Stimulated activated CD8-positive, alpha-beta memory T cell treated with anti-CD3 and anti-CD28 coated beads, Interleukin-15, amount 100 ng/mL, for 4 hours (primary cell): ENCODE results near the gene UBE2L3.
"Not testable (repeated sequence)": the region's sequence is repeated elsewhere in the genome, so short reads cannot be mapped to it uniquely, and the experiment has no call there.

Experiments
- DNase-seq, 2 donors: peaks; one replicate each; pipeline ENCODE4 v3.0.0-alpha.2; 2020; ENCODE audit warnings: low read depth in 2 of 2

Gene UBE2L3

DNA sequence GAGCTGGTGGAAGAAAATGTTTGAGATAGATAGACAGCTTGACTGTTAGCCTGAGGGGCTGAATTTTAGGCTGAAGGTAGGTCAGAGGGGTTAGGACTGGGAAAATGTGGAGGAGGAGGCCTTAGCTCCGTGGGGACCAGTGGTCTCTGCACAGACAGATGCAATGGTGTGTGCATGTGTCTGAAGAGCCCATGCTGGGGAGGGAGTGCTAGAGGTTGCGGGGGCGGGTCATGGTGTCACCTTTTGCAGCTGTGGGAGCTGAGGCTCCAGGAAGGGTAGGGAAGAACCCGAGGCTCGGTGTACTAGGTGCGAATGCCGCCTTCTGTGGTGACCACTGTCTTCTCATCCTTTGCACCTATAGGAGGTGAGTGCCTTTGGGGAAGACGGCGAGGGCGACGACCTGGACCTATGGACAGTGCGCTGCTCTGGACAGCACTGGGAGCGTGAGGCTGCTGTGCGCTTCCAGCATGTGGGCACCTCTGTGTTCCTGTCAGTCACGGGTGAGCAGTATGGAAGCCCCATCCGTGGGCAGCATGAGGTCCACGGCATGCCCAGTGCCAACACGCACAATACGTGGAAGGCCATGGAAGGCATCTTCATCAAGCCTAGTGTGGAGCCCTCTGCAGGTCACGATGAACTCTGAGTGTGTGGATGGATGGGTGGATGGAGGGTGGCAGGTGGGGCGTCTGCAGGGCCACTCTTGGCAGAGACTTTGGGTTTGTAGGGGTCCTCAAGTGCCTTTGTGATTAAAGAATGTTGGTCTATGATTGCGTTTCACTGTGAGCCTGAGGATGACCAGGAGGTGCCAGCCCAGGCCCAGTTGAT is 76.2 kb downstream of the UBE2L3 start:
- no peak for DNase-seq

DNA sequence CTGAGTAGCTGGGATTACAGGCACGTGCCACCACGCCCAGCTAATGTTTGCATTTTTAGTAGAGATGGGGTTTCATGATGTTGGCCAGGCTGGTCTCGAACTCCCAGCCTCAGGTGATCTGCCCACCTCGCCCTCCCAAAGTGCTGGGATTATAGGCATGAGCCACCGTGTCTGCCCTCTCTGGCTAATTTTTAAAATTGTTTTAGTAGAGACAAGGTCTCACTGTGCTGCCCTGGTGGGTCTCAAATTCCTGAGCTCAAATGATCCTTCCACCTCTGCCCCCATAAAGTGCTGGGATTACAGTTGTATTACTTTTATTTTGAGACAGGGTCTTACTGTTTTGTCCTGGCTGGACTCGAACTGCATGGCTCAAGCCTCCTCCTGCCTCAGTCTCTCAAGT is 78.0 kb downstream of the UBE2L3 start:
- not testable (repeated sequence) for DNase-seq

DNA sequence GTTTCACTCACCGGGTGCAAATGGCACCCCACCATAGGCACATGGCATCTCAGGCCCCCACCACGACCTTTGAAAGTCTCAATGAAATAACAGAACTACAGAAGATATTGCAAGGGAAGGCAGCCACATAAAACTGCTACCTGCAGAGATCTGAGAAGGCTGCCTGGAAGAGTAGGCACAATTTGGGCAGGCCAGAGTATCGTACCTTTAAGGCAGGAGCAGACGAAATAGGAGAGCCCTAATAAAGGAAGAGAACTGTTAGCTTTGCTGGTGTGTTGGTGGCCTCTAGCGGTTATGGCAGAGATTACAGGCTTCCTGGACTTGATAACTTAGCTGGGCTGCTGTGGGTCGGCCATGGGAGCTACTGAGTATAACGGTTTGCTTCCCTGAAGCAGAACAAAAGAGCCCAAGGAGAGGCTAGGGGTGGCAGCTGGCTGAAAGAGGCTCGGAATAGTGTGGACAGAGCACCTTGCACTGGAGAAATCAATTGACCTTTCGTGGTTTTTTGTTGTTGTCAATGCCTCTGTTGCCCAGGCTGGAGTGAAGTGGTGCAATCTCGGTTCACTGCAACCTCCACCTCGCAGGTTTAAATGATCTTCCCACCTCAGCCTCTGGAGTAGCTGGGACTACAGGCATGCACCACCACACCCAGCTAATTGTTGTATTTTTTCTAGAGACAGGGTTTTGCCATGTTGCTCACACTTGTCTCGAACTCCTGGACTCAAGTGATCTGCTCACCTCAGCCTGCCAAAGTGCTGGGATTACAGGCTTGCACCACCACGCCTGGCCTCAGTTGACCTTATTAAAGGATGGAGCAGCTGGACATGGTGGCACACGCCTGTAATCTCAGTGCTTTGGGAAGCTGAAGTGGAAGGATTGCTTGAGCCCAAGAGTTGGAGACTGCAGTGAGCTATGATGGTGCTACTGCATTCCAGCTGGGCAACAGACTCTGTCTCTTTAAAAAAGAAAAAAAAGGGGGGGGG is 79.4 kb downstream of the UBE2L3 start:
- peak; percentile 38 to 61 for DNase-seq

DNA sequence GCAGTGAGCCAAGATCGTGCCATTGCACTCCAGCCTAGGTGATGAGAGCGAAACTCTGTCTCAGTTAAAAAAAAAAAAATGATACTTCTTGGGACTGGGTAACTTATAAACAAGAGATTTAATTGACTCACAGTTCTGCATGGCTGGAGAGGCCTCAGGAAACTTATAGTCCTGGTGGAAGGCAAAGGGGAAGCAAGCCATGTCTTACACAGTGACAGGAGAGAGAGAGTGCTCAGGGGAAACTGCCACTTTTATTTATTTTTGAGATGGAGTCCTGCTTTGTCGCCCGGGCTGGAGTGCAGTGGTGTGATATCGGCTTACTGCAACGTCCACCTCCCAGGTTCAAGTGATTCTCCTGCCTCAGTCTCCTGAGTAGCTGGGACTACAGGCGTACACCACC is 82.8 kb downstream of the UBE2L3 start:
- DNase-seq: no peak

GRCh38 chr22:21650823-21651520 is 83.5 kb downstream of the UBE2L3 start:
- no peak for DNase-seq

DNA sequence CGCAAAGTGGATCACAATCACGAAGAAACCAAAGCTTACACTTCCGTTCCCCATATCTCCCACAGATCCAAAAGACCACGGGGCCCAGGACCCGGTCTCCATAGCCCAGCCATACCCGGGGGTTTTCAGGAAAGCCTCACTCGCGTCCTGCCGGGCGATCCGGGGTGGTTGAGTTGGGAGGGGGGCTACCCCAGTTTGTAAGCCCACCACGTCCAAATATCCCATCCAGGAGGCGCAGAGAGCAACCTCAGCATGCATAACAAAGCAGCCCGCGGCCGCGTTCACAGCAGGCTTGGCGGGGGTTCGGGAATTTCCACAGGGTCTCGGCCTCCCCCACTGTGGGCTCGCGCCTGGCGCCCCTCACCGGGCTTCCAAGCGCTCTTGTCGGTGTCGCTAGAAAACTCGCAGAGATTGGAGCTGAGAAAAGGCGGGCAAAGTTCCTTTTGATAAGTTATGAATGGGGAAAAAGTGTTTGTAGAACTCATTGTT is 84.1 kb downstream of the UBE2L3 start:
- DNase-seq: no peak

DNA sequence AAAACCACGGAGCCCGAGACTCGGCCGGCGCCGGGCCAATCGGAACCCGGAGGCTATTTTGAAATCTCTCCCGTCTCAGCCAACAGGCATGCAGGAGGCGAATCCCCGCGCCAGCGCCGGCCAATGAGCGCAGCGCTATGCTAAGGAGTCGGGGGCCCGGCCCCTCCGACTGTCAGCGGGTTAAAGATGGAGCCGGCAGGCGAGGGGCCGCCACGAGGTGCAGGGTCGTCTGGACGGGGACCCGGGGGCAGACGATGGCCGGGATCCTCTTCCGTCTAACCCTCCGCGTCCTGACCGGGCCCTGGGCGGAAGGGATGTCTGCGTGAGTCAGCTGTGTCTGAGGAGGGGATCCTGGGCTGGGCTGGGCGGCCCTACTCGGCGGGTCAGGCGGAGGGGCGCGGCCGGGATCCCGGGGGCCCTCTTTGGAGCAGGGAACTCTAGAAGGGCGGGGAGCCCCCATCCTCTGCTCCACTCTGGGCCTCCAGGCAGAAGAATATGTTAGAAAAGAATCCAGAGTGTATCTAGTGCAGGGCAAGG is 84.6 kb downstream of the UBE2L3 start:
- peak; percentile 59 to 65 for DNase-seq

- no peak for DNase-seq
These were observed 85.3 kb downstream of the UBE2L3 start for GRCh38 chr22:21652547-21653545.

- DNase-seq: no peak
These were observed 89.5 kb downstream of the UBE2L3 start for GRCh38 chr22:21657020-21657359.

DNA sequence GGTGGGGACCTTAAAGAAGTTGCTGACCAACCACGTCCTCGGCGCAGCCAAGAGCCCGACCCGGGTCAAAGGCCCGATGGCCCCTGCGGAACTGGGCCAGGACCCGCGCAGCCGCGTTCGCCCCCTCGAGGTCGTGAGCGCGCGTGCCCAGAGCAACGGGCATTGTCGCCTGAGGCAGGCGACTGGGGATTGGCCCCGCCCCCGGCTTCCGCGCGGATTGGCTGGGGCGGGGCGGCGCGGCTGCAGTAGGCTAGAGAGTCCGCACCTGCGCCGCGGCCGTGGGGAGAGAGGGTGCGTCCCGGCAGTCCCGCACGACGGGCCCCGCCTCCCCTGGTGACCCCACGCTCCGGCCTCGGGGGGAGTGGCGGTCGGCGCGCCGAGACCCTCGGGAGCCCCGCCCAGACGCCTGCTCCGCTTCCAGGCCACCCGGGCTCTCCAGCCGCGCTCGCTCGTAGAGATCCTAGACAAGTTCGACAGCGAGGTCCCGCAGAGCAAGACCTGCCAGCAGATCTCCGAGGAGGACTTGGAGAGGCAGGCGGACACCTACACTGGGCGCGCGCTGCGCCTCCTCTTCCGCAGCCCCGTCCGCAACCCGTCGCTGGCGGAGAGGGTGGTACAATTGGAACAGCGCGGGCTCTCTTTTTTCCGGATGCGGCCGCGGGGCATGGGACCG is 90.0 kb downstream of the UBE2L3 start:
- peak; percentile 46 to 59 for DNase-seq

GRCh38 chr22:21659864-21660525 is 92.5 kb downstream of the UBE2L3 start:
- DNase-seq: no peak

DNA sequence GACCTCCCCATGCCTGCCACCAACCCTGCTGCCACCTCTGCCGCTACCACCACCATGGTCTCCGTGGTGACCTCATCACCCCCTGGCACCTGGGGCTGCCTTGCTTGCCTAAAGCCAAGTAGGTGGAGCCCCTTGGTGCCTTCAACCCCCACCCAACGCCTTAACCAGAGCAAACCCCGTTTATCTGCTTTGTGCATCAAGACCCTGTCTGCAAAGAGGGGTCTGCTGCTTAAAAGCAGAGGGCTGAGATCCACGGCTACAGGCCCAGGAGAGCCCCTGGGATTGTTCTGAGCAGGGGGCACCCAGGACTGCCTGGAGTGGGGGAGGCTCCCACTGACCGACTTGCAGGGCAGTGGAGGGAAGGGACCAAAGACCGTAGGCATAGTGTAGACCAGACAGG is 93.4 kb downstream of the UBE2L3 start:
- DNase-seq: no peak

DNA sequence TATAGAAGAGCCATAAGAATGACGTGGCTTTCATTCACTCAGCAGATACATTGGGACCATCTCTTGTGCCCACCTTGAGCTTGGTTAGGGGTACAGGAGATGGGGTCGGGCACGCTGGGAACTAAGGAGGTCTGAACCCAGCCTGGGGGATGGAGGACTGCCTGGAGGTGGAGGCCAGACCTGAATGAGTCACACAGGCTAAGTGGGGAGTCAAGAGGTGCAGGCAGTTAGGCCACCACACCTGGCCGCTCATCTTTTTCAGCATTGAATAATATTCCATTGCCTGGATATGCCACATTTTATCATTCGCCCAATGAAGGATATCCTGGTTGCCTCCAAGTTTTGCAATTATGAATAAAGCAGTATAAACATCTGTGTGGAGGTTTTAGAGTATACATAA is 94.5 kb downstream of the UBE2L3 start:
- no peak for DNase-seq

DNA sequence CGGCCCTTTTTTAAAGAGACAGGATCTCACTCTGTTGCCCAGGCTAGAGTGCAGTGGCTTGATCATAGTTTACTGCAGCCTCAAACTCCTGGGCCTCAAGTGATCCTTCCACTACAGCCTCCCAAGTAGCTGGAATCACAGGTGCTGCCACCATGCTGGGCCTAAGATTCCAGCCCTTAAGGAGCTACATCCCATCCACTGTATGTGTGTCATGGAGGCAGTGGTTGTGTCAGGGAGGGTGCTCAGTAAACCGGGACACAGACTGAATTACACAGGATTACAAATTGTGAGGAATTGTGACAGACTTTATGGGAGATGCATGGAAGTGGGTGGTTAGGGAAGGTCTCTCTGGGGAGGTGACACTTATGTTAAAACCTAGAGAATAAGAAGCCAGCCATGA is 96.2 kb downstream of the UBE2L3 start:
- DNase-seq: no peak

DNA sequence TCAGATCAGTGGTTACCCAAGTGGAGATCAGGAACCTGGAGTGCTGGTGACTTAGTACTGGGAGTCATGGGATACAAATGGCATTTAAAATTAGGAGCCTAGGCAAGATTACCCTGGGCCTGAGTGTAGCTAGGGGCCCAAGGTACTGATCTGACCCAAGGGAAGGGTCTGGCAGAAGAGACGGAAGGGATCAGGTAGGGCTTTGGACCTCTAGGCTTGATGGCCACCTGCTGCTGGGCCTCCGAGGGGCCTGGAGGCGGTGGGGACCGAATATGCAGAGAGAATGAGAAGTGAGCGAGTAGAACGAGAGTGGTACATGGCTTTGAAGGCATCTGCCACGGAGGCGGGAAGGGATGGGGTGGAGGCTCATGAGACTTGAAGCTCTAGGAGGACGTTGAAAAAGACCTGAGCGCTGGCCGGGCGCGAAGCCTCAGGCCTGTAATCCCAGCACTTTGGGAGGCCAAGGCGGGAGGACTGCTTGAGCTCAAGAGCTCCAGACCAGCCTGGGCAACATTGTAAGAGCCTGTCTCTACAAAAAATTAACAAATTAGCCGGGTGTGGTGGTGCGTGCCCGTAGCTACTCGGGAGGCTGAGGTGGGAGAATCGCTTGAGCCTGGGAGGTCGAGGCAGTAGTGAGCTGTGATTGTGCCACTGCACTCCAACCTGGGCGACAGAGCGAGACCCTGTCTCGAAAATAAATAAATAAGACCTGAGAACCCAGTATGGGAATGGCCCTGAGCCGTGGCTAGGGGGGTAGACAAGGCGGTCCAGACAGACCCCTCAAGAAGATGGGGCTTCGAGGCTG is 97.7 kb downstream of the UBE2L3 start:
- no peak for DNase-seq

- DNase-seq: no peak
These were observed 99.3 kb downstream of the UBE2L3 start for GRCh38 chr22:21666786-21667185.

GRCh38 chr22:21669026-21669425 is 101.5 kb downstream of the UBE2L3 start:
- DNase-seq: no peak

DNA sequence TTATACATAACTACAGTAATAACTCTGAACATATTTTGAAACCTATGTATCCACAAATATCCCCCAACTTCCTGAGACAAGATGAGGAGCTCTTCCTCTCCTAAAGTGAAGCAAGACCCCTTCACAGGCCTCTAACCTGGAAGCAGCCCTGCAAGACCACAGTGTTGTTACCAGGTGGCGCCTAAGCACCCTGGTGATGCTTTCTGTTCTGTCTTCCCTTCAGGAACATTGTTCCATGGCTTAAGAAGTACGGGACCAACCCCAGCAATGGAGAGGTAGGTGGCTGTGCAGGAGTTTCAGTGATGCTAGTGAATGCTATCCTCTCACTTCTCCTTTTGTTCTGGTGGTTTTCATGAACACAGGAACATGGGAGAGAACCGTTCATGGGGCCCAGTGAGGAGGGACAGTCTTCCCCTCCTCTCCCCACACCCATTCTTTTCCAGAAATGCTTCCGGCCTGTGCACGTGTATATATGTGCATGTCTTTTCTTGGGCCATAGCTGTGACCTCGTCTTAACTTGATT is 104.7 kb downstream of the UBE2L3 start:
- no peak for DNase-seq
